ENCODE measurements around the gene ALPG.

DNA sequence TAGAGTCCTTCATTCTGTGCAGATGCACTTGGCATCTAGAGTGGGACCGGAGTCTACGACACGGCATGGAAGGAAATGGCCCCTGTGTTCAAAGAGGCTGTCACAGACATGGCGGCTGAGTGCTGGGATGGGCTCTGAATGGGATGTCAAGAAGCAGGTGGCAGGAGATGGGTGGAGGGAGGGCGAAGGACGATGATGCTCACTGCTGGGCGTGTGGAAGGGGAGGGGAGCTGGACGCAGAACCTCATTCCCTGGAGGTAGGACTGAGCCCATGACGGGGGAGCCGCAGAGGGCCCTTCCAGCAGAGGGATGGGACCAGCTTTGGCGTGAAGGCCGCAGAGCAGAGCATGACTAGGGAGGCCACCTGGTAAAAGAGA is 30.5 kb downstream of the ALPG start:
- no peak for TF ChIP-seq POLR2A (IDR thresholded peaks at IDR 0.05; ENCODE audit: low read depth, low read length)
- TF ChIP-seq, protein P1, sequence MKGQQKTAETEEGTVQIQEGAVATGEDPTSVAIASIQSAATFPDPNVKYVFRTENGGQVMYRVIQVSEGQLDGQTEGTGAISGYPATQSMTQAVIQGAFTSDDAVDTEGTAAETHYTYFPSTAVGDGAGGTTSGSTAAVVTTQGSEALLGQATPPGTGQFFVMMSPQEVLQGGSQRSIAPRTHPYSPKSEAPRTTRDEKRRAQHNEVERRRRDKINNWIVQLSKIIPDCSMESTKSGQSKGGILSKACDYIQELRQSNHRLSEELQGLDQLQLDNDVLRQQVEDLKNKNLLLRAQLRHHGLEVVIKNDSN (IDR thresholded peaks at IDR 0.05; ENCODE audit: borderline replicate concordance, extremely low read length, insufficient read depth, low read depth, low read length): no peak
- TF ChIP-seq ZNF384 (IDR thresholded peaks at IDR 0.05; ENCODE audit: borderline replicate concordance, low read depth, low read length): no peak
- TF ChIP-seq EGR1 (IDR thresholded peaks at IDR 0.05; ENCODE audit: borderline replicate concordance in 1 of 2, low read depth in 2 of 2, low read length in 2 of 2): no peak
- TF ChIP-seq NFXL1 (IDR thresholded peaks at IDR 0.05; ENCODE audit: borderline replicate concordance): no peak
- no peak for TF ChIP-seq TAF1 (IDR thresholded peaks at IDR 0.05; ENCODE audit: borderline replicate concordance, low read depth, low read length)
- no peak for TF ChIP-seq TCF7 (IDR thresholded peaks at IDR 0.05; ENCODE audit: borderline replicate concordance)
- TF ChIP-seq ZZZ3 (IDR thresholded peaks at IDR 0.05; ENCODE audit: control insufficient read depth, insufficient read length, low read depth): no peak
- TF ChIP-seq, protein P2, sequence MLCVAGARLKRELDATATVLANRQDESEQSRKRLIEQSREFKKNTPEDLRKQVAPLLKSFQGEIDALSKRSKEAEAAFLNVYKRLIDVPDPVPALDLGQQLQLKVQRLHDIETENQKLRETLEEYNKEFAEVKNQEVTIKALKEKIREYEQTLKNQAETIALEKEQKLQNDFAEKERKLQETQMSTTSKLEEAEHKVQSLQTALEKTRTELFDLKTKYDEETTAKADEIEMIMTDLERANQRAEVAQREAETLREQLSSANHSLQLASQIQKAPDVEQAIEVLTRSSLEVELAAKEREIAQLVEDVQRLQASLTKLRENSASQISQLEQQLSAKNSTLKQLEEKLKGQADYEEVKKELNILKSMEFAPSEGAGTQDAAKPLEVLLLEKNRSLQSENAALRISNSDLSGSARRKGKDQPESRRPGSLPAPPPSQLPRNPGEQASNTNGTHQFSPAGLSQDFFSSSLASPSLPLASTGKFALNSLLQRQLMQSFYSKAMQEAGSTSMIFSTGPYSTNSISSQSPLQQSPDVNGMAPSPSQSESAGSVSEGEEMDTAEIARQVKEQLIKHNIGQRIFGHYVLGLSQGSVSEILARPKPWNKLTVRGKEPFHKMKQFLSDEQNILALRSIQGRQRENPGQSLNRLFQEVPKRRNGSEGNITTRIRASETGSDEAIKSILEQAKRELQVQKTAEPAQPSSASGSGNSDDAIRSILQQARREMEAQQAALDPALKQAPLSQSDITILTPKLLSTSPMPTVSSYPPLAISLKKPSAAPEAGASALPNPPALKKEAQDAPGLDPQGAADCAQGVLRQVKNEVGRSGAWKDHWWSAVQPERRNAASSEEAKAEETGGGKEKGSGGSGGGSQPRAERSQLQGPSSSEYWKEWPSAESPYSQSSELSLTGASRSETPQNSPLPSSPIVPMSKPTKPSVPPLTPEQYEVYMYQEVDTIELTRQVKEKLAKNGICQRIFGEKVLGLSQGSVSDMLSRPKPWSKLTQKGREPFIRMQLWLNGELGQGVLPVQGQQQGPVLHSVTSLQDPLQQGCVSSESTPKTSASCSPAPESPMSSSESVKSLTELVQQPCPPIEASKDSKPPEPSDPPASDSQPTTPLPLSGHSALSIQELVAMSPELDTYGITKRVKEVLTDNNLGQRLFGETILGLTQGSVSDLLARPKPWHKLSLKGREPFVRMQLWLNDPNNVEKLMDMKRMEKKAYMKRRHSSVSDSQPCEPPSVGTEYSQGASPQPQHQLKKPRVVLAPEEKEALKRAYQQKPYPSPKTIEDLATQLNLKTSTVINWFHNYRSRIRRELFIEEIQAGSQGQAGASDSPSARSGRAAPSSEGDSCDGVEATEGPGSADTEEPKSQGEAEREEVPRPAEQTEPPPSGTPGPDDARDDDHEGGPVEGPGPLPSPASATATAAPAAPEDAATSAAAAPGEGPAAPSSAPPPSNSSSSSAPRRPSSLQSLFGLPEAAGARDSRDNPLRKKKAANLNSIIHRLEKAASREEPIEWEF (IDR thresholded peaks at IDR 0.05; ENCODE audit: insufficient replicate concordance, low read depth, low read length): no peak
- TF ChIP-seq RELA (IDR thresholded peaks at IDR 0.05; ENCODE audit: borderline replicate concordance, partially characterized antibody): no peak
- no peak for TF ChIP-seq SMC3 (IDR thresholded peaks at IDR 0.05; ENCODE audit: borderline replicate concordance, low read length)
- TF ChIP-seq, protein P3, sequence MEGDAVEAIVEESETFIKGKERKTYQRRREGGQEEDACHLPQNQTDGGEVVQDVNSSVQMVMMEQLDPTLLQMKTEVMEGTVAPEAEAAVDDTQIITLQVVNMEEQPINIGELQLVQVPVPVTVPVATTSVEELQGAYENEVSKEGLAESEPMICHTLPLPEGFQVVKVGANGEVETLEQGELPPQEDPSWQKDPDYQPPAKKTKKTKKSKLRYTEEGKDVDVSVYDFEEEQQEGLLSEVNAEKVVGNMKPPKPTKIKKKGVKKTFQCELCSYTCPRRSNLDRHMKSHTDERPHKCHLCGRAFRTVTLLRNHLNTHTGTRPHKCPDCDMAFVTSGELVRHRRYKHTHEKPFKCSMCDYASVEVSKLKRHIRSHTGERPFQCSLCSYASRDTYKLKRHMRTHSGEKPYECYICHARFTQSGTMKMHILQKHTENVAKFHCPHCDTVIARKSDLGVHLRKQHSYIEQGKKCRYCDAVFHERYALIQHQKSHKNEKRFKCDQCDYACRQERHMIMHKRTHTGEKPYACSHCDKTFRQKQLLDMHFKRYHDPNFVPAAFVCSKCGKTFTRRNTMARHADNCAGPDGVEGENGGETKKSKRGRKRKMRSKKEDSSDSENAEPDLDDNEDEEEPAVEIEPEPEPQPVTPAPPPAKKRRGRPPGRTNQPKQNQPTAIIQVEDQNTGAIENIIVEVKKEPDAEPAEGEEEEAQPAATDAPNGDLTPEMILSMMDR (IDR thresholded peaks at IDR 0.05 in 2 of 3, conservative IDR thresholded peaks at IDR 0.05 in 1 of 3; ENCODE audit: control insufficient read depth in 2 of 3, extremely low read depth in 1 of 3, insufficient read depth in 1 of 3, low read depth in 3 of 3, low read length in 3 of 3): no peak
- no peak for TF ChIP-seq KAT2A (conservative IDR thresholded peaks at IDR 0.05; ENCODE audit: control insufficient read depth, low read depth, low read length)

All from GM12878 (cell line).